ENCODE results near the gene PALLD. TPM values are rescaled to one million over a fixed set of nuclear protein-coding genes. Genes with fewer than 3 reads are reported as not detected.

The PALLD gene
- total RNA-seq, 1 experiment from 2014 or later, result 18.3 TPM

DNA sequence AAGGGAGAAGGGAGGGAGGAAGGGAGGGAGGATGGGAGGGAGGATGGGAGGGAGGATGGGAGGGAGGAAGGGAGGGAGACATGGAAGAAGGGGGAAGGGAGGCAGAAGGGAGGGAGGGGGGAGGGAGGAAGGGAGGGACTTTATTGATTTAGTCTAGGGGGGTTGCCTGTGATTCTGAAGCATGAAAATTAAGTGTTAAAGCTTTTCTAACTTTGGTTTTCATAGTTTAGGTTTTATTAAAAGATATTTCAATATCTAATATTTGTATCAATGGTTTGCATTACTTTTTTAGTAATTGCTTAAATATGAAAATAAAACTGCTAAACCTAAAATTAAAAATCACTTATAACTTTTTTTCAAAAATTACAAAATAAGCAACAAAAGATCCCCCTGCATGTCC is 2.4 kb downstream of the PALLD start:
- no peak overlapping the region for H3K23ac ChIP-seq (ENCODE audit: insufficient read length, low read depth, low read length)
- H3K79me1 ChIP-seq (ENCODE audit: insufficient read depth, low read depth, low read length, poor library complexity, severe bottlenecking), result no peaks in the 10 kb centered on the region
- no peak overlapping the region for H2BK12ac ChIP-seq (ENCODE audit: insufficient read length, low read depth, low read length)
- H3K4ac ChIP-seq (ENCODE audit: low read depth, low read length), result no peak overlapping the region
- H2AFZ ChIP-seq (ENCODE audit: low read length), result no peak overlapping the region
- H3K4me1 ChIP-seq (ENCODE audit: insufficient read depth, low read length), result no peaks in the 10 kb centered on the region
- TF ChIP-seq, protein P1, sequence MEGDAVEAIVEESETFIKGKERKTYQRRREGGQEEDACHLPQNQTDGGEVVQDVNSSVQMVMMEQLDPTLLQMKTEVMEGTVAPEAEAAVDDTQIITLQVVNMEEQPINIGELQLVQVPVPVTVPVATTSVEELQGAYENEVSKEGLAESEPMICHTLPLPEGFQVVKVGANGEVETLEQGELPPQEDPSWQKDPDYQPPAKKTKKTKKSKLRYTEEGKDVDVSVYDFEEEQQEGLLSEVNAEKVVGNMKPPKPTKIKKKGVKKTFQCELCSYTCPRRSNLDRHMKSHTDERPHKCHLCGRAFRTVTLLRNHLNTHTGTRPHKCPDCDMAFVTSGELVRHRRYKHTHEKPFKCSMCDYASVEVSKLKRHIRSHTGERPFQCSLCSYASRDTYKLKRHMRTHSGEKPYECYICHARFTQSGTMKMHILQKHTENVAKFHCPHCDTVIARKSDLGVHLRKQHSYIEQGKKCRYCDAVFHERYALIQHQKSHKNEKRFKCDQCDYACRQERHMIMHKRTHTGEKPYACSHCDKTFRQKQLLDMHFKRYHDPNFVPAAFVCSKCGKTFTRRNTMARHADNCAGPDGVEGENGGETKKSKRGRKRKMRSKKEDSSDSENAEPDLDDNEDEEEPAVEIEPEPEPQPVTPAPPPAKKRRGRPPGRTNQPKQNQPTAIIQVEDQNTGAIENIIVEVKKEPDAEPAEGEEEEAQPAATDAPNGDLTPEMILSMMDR (conservative IDR thresholded peaks at IDR 0.05), result no peak
- no peaks in the 10 kb centered on the region for H3K27me3 ChIP-seq (ENCODE audit: insufficient read depth, low read length)
- Mint-ChIP-seq H3K4me1 (peaks cover 13 to 18% of the 10 kb centered on the region in 2 experiments), H3K36me3 (ENCODE audit: insufficient read depth in 1 of 3, low read depth in 3 of 3) (no peaks in the 10 kb centered on the region), H3K9me3 (no peaks in the 10 kb centered on the region), H3K4me3 (no peak overlapping the region), H3K27me3 (ENCODE audit: low read depth) (no peaks in the 10 kb centered on the region), H3K27ac (no peak overlapping the region)
- no peak overlapping the region for H3K56ac ChIP-seq (ENCODE audit: insufficient read length, low read depth, low read length)
- H3K18ac ChIP-seq (ENCODE audit: insufficient read length, low read depth, low read length), result no peak overlapping the region
- no peak overlapping the region for H3K27ac ChIP-seq (ENCODE audit: insufficient read length, low read depth, low read length)
- no peak overlapping the region for H2BK120ac ChIP-seq (ENCODE audit: low read depth, low read length, poor library complexity, severe bottlenecking)
- no peak overlapping the region for H2BK5ac ChIP-seq (ENCODE audit: insufficient read length, low read length)
- no peak overlapping the region for H4K8ac ChIP-seq (replicated peaks; ENCODE audit: insufficient read length, low read depth, low read length)
- H2AK5ac ChIP-seq (ENCODE audit: insufficient read length, low read length), result no peak overlapping the region
- H4K20me1 ChIP-seq (ENCODE audit: control insufficient read depth, insufficient read depth, insufficient read length), result no peaks in the 10 kb centered on the region
- no peak overlapping the region for H3K4me2 ChIP-seq (ENCODE audit: insufficient read depth, insufficient read length, low read length)
- no peaks in the 10 kb centered on the region for H3K79me2 ChIP-seq (ENCODE audit: insufficient read depth, low read length)
- no peak overlapping the region for H3K9ac ChIP-seq (ENCODE audit: extremely low read depth, insufficient read length, low read length)
- H3T11ph ChIP-seq (ENCODE audit: low read length), result no peak overlapping the region
- H3K9me3 ChIP-seq (ENCODE audit: control insufficient read depth, low read depth, low read length), result no peaks in the 10 kb centered on the region
- no peak overlapping the region for H4K91ac ChIP-seq (ENCODE audit: insufficient read length, low read depth, low read length)
- no peak for DNase-seq
- no peak overlapping the region for H2BK20ac ChIP-seq (ENCODE audit: low read depth, low read length, poor library complexity, severe bottlenecking)
- no peak overlapping the region for H4K5ac ChIP-seq (ENCODE audit: insufficient read length, low read depth, low read length)
- no peak overlapping the region for H3K14ac ChIP-seq (ENCODE audit: insufficient read depth, low read length)
- H3K23me2 ChIP-seq (ENCODE audit: insufficient read length, low read depth, low read length, poor library complexity, severe bottlenecking), result no peaks in the 10 kb centered on the region
- H2BK15ac ChIP-seq (ENCODE audit: low read depth, low read length), result no peak overlapping the region

Data from H9 (cell line).